K562 (cell line): Measurements from ENCODE around the gene AXIN2.

ENCODE experiments used
- CBX1 ChIP-seq: sonication (generic); IDR thresholded peaks from 2 replicates; pipeline ENCODE4 v1.6.1; 2016; ENCODE audit warnings: antibody characterized with exemption, low read depth, mild to moderate bottlenecking
- CTCF ChIP-seq, 3 experiments: IDR thresholded peaks in 2 of 3; conservative IDR thresholded peaks in 1 of 3; 2 replicates each; pipeline ENCODE4 v1.5.1; 2011 to 2012; ENCODE audit warnings: low read length in 3 of 3, mild to moderate bottlenecking in 3 of 3, control low read depth in 2 of 3, improper control_type of control experiment in 1 of 3, inconsistent platforms in 1 of 3, low read depth in 1 of 3, mixed read lengths in 1 of 3, moderate library complexity in 1 of 3; ENCODE audit not compliant: insufficient read depth in 2 of 3
- FOS ChIP-seq: IDR thresholded peaks from 3 replicates; pipeline ENCODE4 v1.6.1; 2011; ENCODE audit not compliant: insufficient read length; ENCODE audit errors: extremely low read depth
- KAT2B ChIP-seq: IDR thresholded peaks from one replicate; pipeline ENCODE4 v1.6.1; 2012; ENCODE audit warnings: low read depth, mild to moderate bottlenecking, control low read depth, inconsistent platforms, low read length, moderate library complexity
- NR2F6 ChIP-seq: fragments of 450-650 bp; formaldehyde crosslinking; IDR thresholded peaks from 2 replicates; pipeline ENCODE4 v1.4.0; 2020; ENCODE audit warnings: mild to moderate bottlenecking
- POLR2A ChIP-seq: fragments of 450-650 bp; conservative IDR thresholded peaks from 2 replicates; pipeline ENCODE4 v1.6.1; 2016
- POU5F1 ChIP-seq: fragments of 150-350 bp; IDR thresholded peaks from 2 replicates; pipeline ENCODE4 v1.6.1; 2014; ENCODE audit warnings: borderline replicate concordance, low read length, low read depth, mild to moderate bottlenecking; ENCODE audit not compliant: partially characterized antibody
- SP2 ChIP-seq: IDR thresholded peaks from 2 replicates; pipeline ENCODE4 v1.6.1; 2011; ENCODE audit warnings: mild to moderate bottlenecking, low read depth, low read length, moderate library complexity; ENCODE audit not compliant: poor library complexity, severe bottlenecking; ENCODE audit errors: extremely low read depth
- ZNF518B ChIP-seq: fragments of 250-450 bp; sonication (Bioruptor Pico); IDR thresholded peaks from 2 replicates; pipeline ENCODE4 v1.5.0; 2021; ENCODE audit warnings: mild to moderate bottlenecking, moderate library complexity
- TF ChIP-seq, protein P1 (sequence below): fragments of 250-450 bp; sonication (Bioruptor Pico); IDR thresholded peaks from 2 replicates; pipeline ENCODE4 v1.5.0; 2022; ENCODE audit warnings: mild to moderate bottlenecking

- TF ChIP-seq KAT2B (no peak), CBX1 (no peak), ZNF518B (no peak), POLR2A (no peak), SP2 (no peak), POU5F1 (no peak), CTCF (IDR thresholded peaks at IDR 0.05 in 2 of 3, conservative IDR thresholded peaks at IDR 0.05 in 1 of 3; ENCODE audit: insufficient read depth in 2 of 3, low read depth in 1 of 3, low read length in 3 of 3) (no peak), FOS (no peak), NR2F6 (no peak)
- TF ChIP-seq, protein P1, sequence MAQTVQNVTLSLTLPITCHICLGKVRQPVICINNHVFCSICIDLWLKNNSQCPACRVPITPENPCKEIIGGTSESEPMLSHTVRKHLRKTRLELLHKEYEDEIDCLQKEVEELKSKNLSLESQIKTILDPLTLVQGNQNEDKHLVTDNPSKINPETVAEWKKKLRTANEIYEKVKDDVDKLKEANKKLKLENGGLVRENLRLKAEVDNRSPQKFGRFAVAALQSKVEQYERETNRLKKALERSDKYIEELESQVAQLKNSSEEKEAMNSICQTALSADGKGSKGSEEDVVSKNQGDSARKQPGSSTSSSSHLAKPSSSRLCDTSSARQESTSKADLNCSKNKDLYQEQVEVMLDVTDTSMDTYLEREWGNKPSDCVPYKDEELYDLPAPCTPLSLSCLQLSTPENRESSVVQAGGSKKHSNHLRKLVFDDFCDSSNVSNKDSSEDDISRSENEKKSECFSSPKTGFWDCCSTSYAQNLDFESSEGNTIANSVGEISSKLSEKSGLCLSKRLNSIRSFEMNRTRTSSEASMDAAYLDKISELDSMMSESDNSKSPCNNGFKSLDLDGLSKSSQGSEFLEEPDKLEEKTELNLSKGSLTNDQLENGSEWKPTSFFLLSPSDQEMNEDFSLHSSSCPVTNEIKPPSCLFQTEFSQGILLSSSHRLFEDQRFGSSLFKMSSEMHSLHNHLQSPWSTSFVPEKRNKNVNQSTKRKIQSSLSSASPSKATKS (CRISPR knock-in tag), result no peak
These were observed 38.0 kb downstream of the AXIN2 start for GRCh38 chr17:65523411-65523810.
